Mesothelial cell of epicardium (in vitro differentiated cells): Measurements from ENCODE around the gene SHROOM3. TPM values are rescaled to one million over a fixed set of nuclear protein-coding genes. Genes with fewer than 3 reads are reported as not detected.
A peak's percentile ranks its signal among the peaks of the same experiment; 100 is the strongest.

ENCODE experiments used
- DNase-seq, 2 experiments: peaks; one replicate each; pipeline ENCODE4 v3.0.0; 2021; ENCODE audit warnings: low spot score in 2 of 2; ENCODE audit not compliant: unreplicated experiment in 2 of 2
- H3K27ac Mint-ChIP-seq: 2 replicates; pipeline ENCODE4 v1.8.0; 2021; ENCODE audit warnings: mixed read lengths
- H3K27me3 Mint-ChIP-seq: 2 replicates; pipeline ENCODE4 v1.8.0; 2021; ENCODE audit warnings: low read depth, mixed read lengths
- H3K36me3 Mint-ChIP-seq: 2 replicates; pipeline ENCODE4 v1.8.0; 2021; ENCODE audit warnings: mixed read lengths
- H3K4me1 Mint-ChIP-seq: 2 replicates; pipeline ENCODE4 v1.8.0; 2021; ENCODE audit warnings: mixed read lengths
- H3K4me3 Mint-ChIP-seq: 2 replicates; pipeline ENCODE4 v1.8.0; 2021; ENCODE audit warnings: mild to moderate bottlenecking, moderate library complexity, mixed read lengths
- H3K9me3 Mint-ChIP-seq: 2 replicates; pipeline ENCODE4 v1.8.0; 2021; ENCODE audit warnings: mixed read lengths
- total RNA-seq: library from RNA; stranded (reverse); gene quantifications from 3 replicates; pipeline ENCODE4 v1.2.1, GENCODE V29; 2021
- TF ChIP-seq, protein P1 (sequence below): fragments of 200-600 bp; sonication (generic); IDR thresholded peaks from one replicate; pipeline ENCODE4 v1.5.0; 2021; ENCODE audit warnings: antibody characterized with exemption; ENCODE audit not compliant: unreplicated experiment

SHROOM3 gene
- total RNA-seq, 1 donor from 2014 or later = 62.7 TPM

GRCh38 chr4:76698141-76698540, 263.1 kb downstream of the SHROOM3 start:
- no peaks in the 10 kb centered on the region for H3K36me3 Mint-ChIP-seq
- H3K4me1 Mint-ChIP-seq = peaks cover 57% of the 10 kb centered on the region
- no peaks in the 10 kb centered on the region for H3K9me3 Mint-ChIP-seq
- TF ChIP-seq, protein P1, sequence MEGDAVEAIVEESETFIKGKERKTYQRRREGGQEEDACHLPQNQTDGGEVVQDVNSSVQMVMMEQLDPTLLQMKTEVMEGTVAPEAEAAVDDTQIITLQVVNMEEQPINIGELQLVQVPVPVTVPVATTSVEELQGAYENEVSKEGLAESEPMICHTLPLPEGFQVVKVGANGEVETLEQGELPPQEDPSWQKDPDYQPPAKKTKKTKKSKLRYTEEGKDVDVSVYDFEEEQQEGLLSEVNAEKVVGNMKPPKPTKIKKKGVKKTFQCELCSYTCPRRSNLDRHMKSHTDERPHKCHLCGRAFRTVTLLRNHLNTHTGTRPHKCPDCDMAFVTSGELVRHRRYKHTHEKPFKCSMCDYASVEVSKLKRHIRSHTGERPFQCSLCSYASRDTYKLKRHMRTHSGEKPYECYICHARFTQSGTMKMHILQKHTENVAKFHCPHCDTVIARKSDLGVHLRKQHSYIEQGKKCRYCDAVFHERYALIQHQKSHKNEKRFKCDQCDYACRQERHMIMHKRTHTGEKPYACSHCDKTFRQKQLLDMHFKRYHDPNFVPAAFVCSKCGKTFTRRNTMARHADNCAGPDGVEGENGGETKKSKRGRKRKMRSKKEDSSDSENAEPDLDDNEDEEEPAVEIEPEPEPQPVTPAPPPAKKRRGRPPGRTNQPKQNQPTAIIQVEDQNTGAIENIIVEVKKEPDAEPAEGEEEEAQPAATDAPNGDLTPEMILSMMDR = no peak
- H3K4me3 Mint-ChIP-seq = no peak overlapping the region
- DNase-seq = no peak
- no peaks in the 10 kb centered on the region for H3K27me3 Mint-ChIP-seq
- no peak overlapping the region for H3K27ac Mint-ChIP-seq

DNA sequence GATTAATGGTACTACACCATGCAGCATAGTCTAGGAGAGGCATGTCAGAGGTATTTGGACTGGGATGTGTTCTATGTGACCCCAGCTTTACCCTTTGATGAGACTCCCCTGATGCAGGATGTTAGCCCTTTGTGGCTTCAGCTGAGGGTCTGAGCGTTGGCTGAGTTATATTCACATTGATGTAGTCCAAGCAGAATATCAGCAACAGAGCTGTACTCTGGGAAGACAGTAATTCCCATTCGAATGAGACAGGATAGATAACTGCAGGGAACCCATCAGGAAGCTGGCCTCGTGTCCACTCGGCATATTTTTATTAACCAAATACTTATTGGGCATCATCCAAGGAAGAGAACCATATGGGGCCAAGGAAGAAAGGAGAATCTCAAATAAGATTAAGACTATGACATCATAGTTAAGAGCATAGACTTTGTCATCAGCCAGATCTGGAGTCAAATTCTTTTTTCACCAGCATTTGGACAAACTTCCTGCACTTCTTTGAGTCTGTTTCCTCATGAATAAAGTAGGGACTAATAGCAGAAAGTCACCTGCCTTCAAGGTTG, 264.8 kb downstream of the SHROOM3 start:
- H3K4me3 Mint-ChIP-seq = no peak overlapping the region
- no peaks in the 10 kb centered on the region for H3K9me3 Mint-ChIP-seq
- no peak for DNase-seq
- H3K27me3 Mint-ChIP-seq = no peaks in the 10 kb centered on the region
- peak overlapping the region; percentile 80 for H3K27ac Mint-ChIP-seq
- H3K4me1 Mint-ChIP-seq = peaks cover 72% of the 10 kb centered on the region
- H3K36me3 Mint-ChIP-seq = no peaks in the 10 kb centered on the region
- TF ChIP-seq, protein P1 = no peak

DNA sequence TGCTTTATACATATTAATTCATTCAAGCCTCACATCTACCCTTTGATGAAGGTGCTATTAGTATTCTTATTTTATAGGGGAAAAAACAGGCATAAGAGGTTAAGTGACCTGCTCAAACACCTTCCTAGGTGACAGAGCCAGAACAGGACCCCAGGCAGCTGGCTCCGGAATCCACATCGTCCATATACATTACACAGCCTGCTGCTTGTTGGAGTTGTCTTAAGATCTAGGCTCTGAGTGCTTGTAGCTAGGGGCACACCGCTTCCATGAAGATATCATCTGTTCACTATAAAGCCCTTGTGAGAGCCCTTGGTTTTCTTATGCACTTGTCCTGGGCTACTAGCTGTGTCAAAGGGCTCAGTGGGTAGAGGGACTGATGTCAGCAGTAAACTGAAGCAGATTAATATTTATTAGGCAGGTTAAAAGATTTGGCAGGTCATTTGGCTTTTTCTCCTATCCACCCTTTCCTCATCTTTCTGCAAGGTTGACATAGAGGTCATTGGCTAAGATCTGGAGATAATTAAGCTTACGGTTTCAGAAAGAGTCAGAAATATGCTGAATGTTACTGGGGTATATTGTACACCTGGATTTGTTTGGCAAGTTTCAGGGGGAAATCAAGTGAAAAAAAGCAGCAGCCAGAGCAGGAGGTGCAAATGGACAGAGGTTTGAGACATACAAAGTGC, 267.6 kb downstream of the SHROOM3 start:
- Mint-ChIP-seq H3K4me3 (no peak overlapping the region), H3K9me3 (no peaks in the 10 kb centered on the region), H3K27me3 (no peaks in the 10 kb centered on the region), H3K27ac (peak overlapping the region; percentile 89), H3K36me3 (peaks cover 11% of the 10 kb centered on the region), H3K4me1 (peaks cover 58% of the 10 kb centered on the region)
- TF ChIP-seq, protein P1 = no peak
- no peak for DNase-seq

DNA sequence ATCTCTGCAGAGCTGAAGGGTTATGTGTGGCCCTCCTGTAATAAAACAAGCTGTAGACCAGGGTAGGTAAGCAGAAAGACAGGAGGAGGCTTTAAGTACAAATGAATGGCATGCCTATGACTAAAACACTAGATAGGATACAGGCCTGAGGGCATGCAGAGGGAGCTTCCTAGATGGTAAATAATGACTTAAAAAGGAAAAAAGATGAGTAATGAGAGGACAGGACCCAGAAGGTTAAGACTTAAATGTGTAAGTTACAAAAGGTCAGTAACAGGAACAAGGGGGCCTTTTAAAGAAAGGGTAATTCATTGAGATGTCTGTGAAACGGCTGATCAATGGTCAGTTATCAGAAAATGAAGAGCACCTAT, 268.1 kb downstream of the SHROOM3 start:
- H3K27me3 Mint-ChIP-seq = no peaks in the 10 kb centered on the region
- H3K9me3 Mint-ChIP-seq = no peaks in the 10 kb centered on the region
- H3K36me3 Mint-ChIP-seq = peaks cover 12% of the 10 kb centered on the region
- TF ChIP-seq, protein P1 = no peak
- peaks cover 55% of the 10 kb centered on the region for H3K4me1 Mint-ChIP-seq
- H3K27ac Mint-ChIP-seq = peak overlapping the region; percentile 89
- H3K4me3 Mint-ChIP-seq = no peak overlapping the region
- no peak for DNase-seq

- TF ChIP-seq, protein P1 = no peak
- H3K27me3 Mint-ChIP-seq = no peaks in the 10 kb centered on the region
- H3K4me1 Mint-ChIP-seq = peaks cover 53% of the 10 kb centered on the region
- H3K4me3 Mint-ChIP-seq = no peak overlapping the region
- H3K27ac Mint-ChIP-seq = peak overlapping the region; percentile 89
- peaks cover 13% of the 10 kb centered on the region for H3K36me3 Mint-ChIP-seq
- DNase-seq = no peak
- H3K9me3 Mint-ChIP-seq = no peaks in the 10 kb centered on the region
These were observed 268.6 kb downstream of the SHROOM3 start for GRCh38 chr4:76703676-76704075.
